Fibroblast of villous mesenchyme (primary cell): ENCODE data around the gene NFIX. TPM values are rescaled to one million over a fixed set of nuclear protein-coding genes. Genes with fewer than 3 reads are reported as not detected.

Source experiments
- DNase-seq: peaks from one replicate; pipeline ENCODE4 v3.0.0-alpha.2; 2010; ENCODE audit warnings: low read depth
- H3K4me3 ChIP-seq: 2 replicates; pipeline ENCODE4 v1.5.1; 2011; ENCODE audit warnings: low read depth, mild to moderate bottlenecking, low read length
- CTCF ChIP-seq: IDR thresholded peaks from 2 replicates; pipeline ENCODE4 v1.5.1; 2012; ENCODE audit warnings: low read depth, mild to moderate bottlenecking, low read length; ENCODE audit not compliant: insufficient read depth
- total RNA-seq: library from RNA; depleted of rRNA; stranded (reverse); fragments of >200 nt; gene quantifications from 2 replicates; pipeline ENCODE4 v1.2.3, GENCODE V29; 2012

NFIX gene
- total RNA-seq, 1 donor, result 30.2 TPM

- TF ChIP-seq CTCF, result no peak
- DNase-seq, result no peak
- no peak overlapping the region for H3K4me3 ChIP-seq
Measured at GRCh38 chr19:12991296-12991695, 4.0 kb upstream of the NFIX start.

GRCh38 chr19:12992729-12993128, 2.5 kb upstream of the NFIX start:
- no peak overlapping the region for H3K4me3 ChIP-seq
- no peak for DNase-seq
- no peak for TF ChIP-seq CTCF

- DNase-seq, result no peak
- no peak for TF ChIP-seq CTCF
- H3K4me3 ChIP-seq, result no peak overlapping the region
Measured at GRCh38 chr19:12993562-12993961, 1.7 kb upstream of the NFIX start.

- TF ChIP-seq CTCF, result no peak
- peak overlapping the region; percentile 76 for H3K4me3 ChIP-seq
- DNase-seq, result no peak
Measured at GRCh38 chr19:12995596-12996405, 526 bp downstream of the NFIX start.

GRCh38 chr19:12996406-12997094, 1.3 kb downstream of the NFIX start:
- TF ChIP-seq CTCF, result peak; percentile 6
- no peak for DNase-seq
- peak overlapping the region; percentile 76 for H3K4me3 ChIP-seq

- peak overlapping the region; percentile 76 for H3K4me3 ChIP-seq
- TF ChIP-seq CTCF, result no peak
- no peak for DNase-seq
Measured at GRCh38 chr19:12997179-12997966, 2.1 kb downstream of the NFIX start.
